SK-N-SH (cell line): ENCODE measurements around the gene DDX31. TPM values are rescaled to one million over a fixed set of nuclear protein-coding genes. Genes with fewer than 3 reads are reported as not detected.

Source experiments
- CTCF ChIA-PET: fragments of 300-600, 350-600 bp; formaldehyde crosslinking; extraction: SDS; loops from one replicate; lab custom pipeline; 2021; lab: Yijun Ruan, JAX
- POLR2A ChIA-PET: fragments of 350-600 bp; sonication (Branson Sonifier 250); formaldehyde crosslinking; extraction: SDS; loops from one replicate; lab custom pipeline; 2020; ENCODE audit warnings: antibody characterized with exemption, inconsistent platforms; lab: Yijun Ruan, JAX
- DNase-seq: peaks from one replicate; pipeline ENCODE4 v3.0.0; 2012
- H2AFZ ChIP-seq: fragments of 200-600 bp; sonication (generic); 2 replicates; pipeline ENCODE4 v1.8.1; 2016; ENCODE audit warnings: antibody characterized with exemption, mild to moderate bottlenecking, low read depth
- H3F3A ChIP-seq: fragments of 200-600 bp; sonication (generic); replicated peaks from 2 replicates; pipeline ENCODE3; 2016; ENCODE audit warnings: antibody characterized with exemption, mild to moderate bottlenecking; ENCODE audit not compliant: insufficient read depth
- H3K27ac ChIP-seq, 2 experiments: fragments of 200-500 bp in 1 of 2; fragments of 200-600 bp in 1 of 2; sonication (Bioruptor generic) in 1 of 2; sonication (generic), shearing (Covaris generic) in 1 of 2; 2 replicates each; pipeline versions ENCODE4 v1.5.1 to v1.6.1; 2014 to 2016; ENCODE audit warnings: low read depth in 2 of 2, inconsistent platforms in 1 of 2, low read length in 1 of 2, mild to moderate bottlenecking in 1 of 2, mixed read lengths in 1 of 2
- H3K27me3 ChIP-seq: fragments of 200-600 bp; sonication (generic), shearing (Covaris generic); 2 replicates; pipeline ENCODE4 v1.6.1; 2016; ENCODE audit warnings: mixed run types; ENCODE audit not compliant: insufficient read depth
- H3K36me3 ChIP-seq, 2 experiments: fragments of 200-500 bp in 1 of 2; fragments of 200-600 bp in 1 of 2; sonication (Bioruptor generic) in 1 of 2; sonication (generic) in 1 of 2; replicated peaks in 1 of 2; 2 replicates each; pipeline versions ENCODE3 to v1.5.1; 2014 to 2016; ENCODE audit warnings: low read length in 1 of 2, mild to moderate bottlenecking in 1 of 2; ENCODE audit not compliant: insufficient read depth in 2 of 2, control insufficient read depth in 1 of 2
- H3K4me1 ChIP-seq, 2 experiments: fragments of 200-500 bp in 1 of 2; fragments of 200-600 bp in 1 of 2; sonication (Bioruptor generic) in 1 of 2; sonication (generic), shearing (Covaris generic) in 1 of 2; 2 replicates each; pipeline versions ENCODE4 v1.5.1 to v1.6.1; 2014 to 2016; ENCODE audit warnings: low read depth in 1 of 2, low read length in 1 of 2, mixed run types in 1 of 2; ENCODE audit not compliant: insufficient read depth in 2 of 2, control insufficient read depth in 1 of 2
- H3K4me2 ChIP-seq: fragments of 200-600 bp; sonication (generic), shearing (Covaris generic); 2 replicates; pipeline ENCODE4 v1.6.1; 2017; ENCODE audit warnings: mixed run types
- H3K4me3 ChIP-seq, 2 experiments: fragments of 200-500 bp in 1 of 2; fragments of 200-600 bp in 1 of 2; sonication (Bioruptor generic) in 1 of 2; sonication (generic), shearing (Covaris generic) in 1 of 2; 2 replicates each; pipeline versions ENCODE4 v1.5.1 to v1.8.1; 2014 to 2016; ENCODE audit warnings: low read depth in 2 of 2, inconsistent platforms in 1 of 2, low read length in 1 of 2, mild to moderate bottlenecking in 1 of 2, mixed read lengths in 1 of 2, moderate library complexity in 1 of 2
- H3K79me2 ChIP-seq: fragments of 200-600 bp; sonication (generic); 2 replicates; pipeline ENCODE4 v1.8.1; 2017; ENCODE audit warnings: mild to moderate bottlenecking; ENCODE audit not compliant: insufficient read depth
- H3K9ac ChIP-seq: fragments of 200-600 bp; sonication (generic); 2 replicates; pipeline ENCODE4 v1.6.1; 2017; ENCODE audit warnings: mixed run types
- H3K9me2 ChIP-seq: fragments of 200-600 bp; sonication (generic); 2 replicates; pipeline ENCODE4 v1.6.1; 2017; ENCODE audit warnings: mixed run types
- H3K9me3 ChIP-seq: fragments of 200-600 bp; sonication (generic); 2 replicates; pipeline ENCODE4 v1.6.1; 2017; ENCODE audit warnings: mixed run types, mild to moderate bottlenecking, moderate library complexity
- H4K20me1 ChIP-seq: fragments of 200-600 bp; sonication (generic); 2 replicates; pipeline ENCODE4 v1.6.1; 2017; ENCODE audit warnings: mild to moderate bottlenecking, mixed run types; ENCODE audit not compliant: insufficient read depth
- FOSL2 ChIP-seq: IDR thresholded peaks from 2 replicates; pipeline ENCODE4 v1.4.0; 2012; ENCODE audit warnings: low read depth, mild to moderate bottlenecking, moderate library complexity, borderline replicate concordance
- FOXM1 ChIP-seq: IDR thresholded peaks from 2 replicates; pipeline ENCODE4 v1.4.0; 2012; ENCODE audit warnings: low read depth, mild to moderate bottlenecking
- GABPA ChIP-seq: IDR thresholded peaks from 2 replicates; pipeline ENCODE4 v1.4.0; 2012; ENCODE audit warnings: low read depth, mild to moderate bottlenecking
- JUND ChIP-seq: IDR thresholded peaks from 2 replicates; pipeline ENCODE4 v1.4.0; 2012
- MAX ChIP-seq: IDR thresholded peaks from 2 replicates; pipeline ENCODE4 v1.4.0; 2012; ENCODE audit warnings: low read depth
- RCOR1 ChIP-seq: fragments of 150-350 bp; IDR thresholded peaks from 2 replicates; pipeline ENCODE4 v1.6.1; 2017; ENCODE audit warnings: antibody characterized with exemption, low read length
- REST ChIP-seq: IDR thresholded peaks from 2 replicates; pipeline ENCODE4 v1.6.1; 2012; ENCODE audit warnings: mild to moderate bottlenecking, low read depth, low read length, moderate library complexity
- RFX5 ChIP-seq: IDR thresholded peaks from 2 replicates; pipeline ENCODE4 v1.6.1; 2012; ENCODE audit warnings: mild to moderate bottlenecking, improper control_type of control experiment, low read length
- RXRA ChIP-seq: IDR thresholded peaks from 2 replicates; pipeline ENCODE4 v1.4.0; 2012; ENCODE audit warnings: low read depth, mild to moderate bottlenecking, borderline replicate concordance
- SMC3 ChIP-seq: IDR thresholded peaks from 2 replicates; pipeline ENCODE4 v1.6.1; 2012; ENCODE audit warnings: low read depth, low read length, improper control_type of control experiment
- TAF1 ChIP-seq: IDR thresholded peaks from 2 replicates; pipeline ENCODE4 v1.6.1; 2012; ENCODE audit warnings: low read depth, mild to moderate bottlenecking, low read length, moderate library complexity, borderline replicate concordance
- TCF12 ChIP-seq: IDR thresholded peaks from 2 replicates; pipeline ENCODE4 v1.4.0; 2012
- USF1 ChIP-seq: IDR thresholded peaks from 2 replicates; pipeline ENCODE4 v1.4.0; 2012; ENCODE audit warnings: low read depth, borderline replicate concordance
- YY1 ChIP-seq: IDR thresholded peaks from 2 replicates; pipeline ENCODE4 v1.4.0; 2012; ENCODE audit warnings: low read depth, mild to moderate bottlenecking
- ZBTB33 ChIP-seq: IDR thresholded peaks from 2 replicates; pipeline ENCODE4 v1.4.0; 2012; ENCODE audit warnings: low read depth, borderline replicate concordance
- WGBS: methylation state at CpG from one replicate; pipeline ENCODE4 v1.1.6; 2017; ENCODE audit warnings: low lambda C conversion rate; 5-methylcytosine and 5-hydroxymethylcytosine counted together
- polyA plus RNA-seq, 3 experiments: library from polyadenylated mRNA; depleted of rRNA; stranded (reverse); fragments of >200 nt; gene quantifications; 2 replicates each; pipeline ENCODE4 v1.2.3, GENCODE V29; 2012

The DDX31 gene
- polyA plus RNA-seq, 1 of the 3 experiments (the other 2 are of a cell fraction), result 13.9 TPM

- H3K79me2 ChIP-seq, result no peaks in the 10 kb centered on the region
- POLR2A ChIA-PET, result no interaction called here
Observed at GRCh38 chr9:132716007-132716406, 46.2 kb upstream of the DDX31 start.

More at GRCh38 chr9:132716007-132716406, 46.2 kb upstream of the DDX31 start:
- 37% methylated on average over 4 of the region's 4 CpGs for WGBS
- no peaks in the 10 kb centered on the region for H3K9me2 ChIP-seq
- no peaks in the 10 kb centered on the region for H3K27me3 ChIP-seq
- H2AFZ ChIP-seq, result no peak overlapping the region
- no peak overlapping the region for H3K9ac ChIP-seq
- TF ChIP-seq RCOR1 (no peak), MAX (no peak), RFX5 (no peak), RXRA (no peak), YY1 (no peak), TAF1 (no peak), TCF12 (no peak), SMC3 (no peak), FOSL2 (no peak), USF1 (no peak), ZBTB33 (no peak), JUND (no peak), GABPA (no peak), FOXM1 (no peak), REST (no peak)
- H3K4me1 ChIP-seq, result no peaks in the 10 kb centered on the region
- no peaks in the 10 kb centered on the region for H4K20me1 ChIP-seq
- H3K4me3 ChIP-seq, result no peak overlapping the region
- CTCF ChIA-PET, result no interaction called here
- no peak for DNase-seq
- H3K9me3 ChIP-seq, result no peaks in the 10 kb centered on the region
- no peak overlapping the region for H3K27ac ChIP-seq
- H3K4me2 ChIP-seq, result no peak overlapping the region
- H3F3A ChIP-seq, result no peaks in the 10 kb centered on the region
- H3K36me3 ChIP-seq, result no peaks in the 10 kb centered on the region
